ENCODE data around the gene CA9. TPM values are rescaled to one million over a fixed set of nuclear protein-coding genes. Genes with fewer than 3 reads are reported as not detected.

CA9 gene
- total RNA-seq, 1 experiment from 2014 or later, result 1.0 TPM

- TF ChIP-seq ZNF425 (CRISPR knock-in tag; conservative IDR thresholded peaks at IDR 0.05) (no peak), TEAD1 (CRISPR knock-in tag; IDR thresholded peaks at IDR 0.05) (peak; percentile 49; the same call in 1 of the 2 replicates), CDX4 (CRISPR knock-in tag; IDR thresholded peaks at IDR 0.05; ENCODE audit: borderline replicate concordance) (no peak), FOXK1 (CRISPR knock-in tag; IDR thresholded peaks at IDR 0.05) (peak; percentile 32), ZNF219 (CRISPR knock-in tag; IDR thresholded peaks at IDR 0.05; ENCODE audit: borderline replicate concordance) (no peak), ZNF671 (CRISPR knock-in tag; IDR thresholded peaks at IDR 0.05) (no peak), SMAD3 (CRISPR knock-in tag; IDR thresholded peaks at IDR 0.05; ENCODE audit: borderline replicate concordance) (peak; percentile 83; the same call in 1 of the 2 replicates), NFE2L1 (CRISPR knock-in tag; IDR thresholded peaks at IDR 0.05) (0 out of 2 replicates have a peak, but pooled peaks have one; percentile 55), PRRX2 (CRISPR knock-in tag; IDR thresholded peaks at IDR 0.05) (no peak), OVOL2 (CRISPR knock-in tag; IDR thresholded peaks at IDR 0.05; ENCODE audit: borderline replicate concordance) (no peak), FOXP4 (CRISPR knock-in tag; IDR thresholded peaks at IDR 0.05) (0 out of 2 replicates have a peak, but pooled peaks have one; percentile 36), ZNF512 (CRISPR knock-in tag; IDR thresholded peaks at IDR 0.05; ENCODE audit: borderline replicate concordance) (no peak), FOXJ3 (CRISPR knock-in tag; IDR thresholded peaks at IDR 0.05; ENCODE audit: borderline replicate concordance) (no peak), SP1 (CRISPR knock-in tag; conservative IDR thresholded peaks at IDR 0.05) (peak; percentile 78), E2F1 (CRISPR knock-in tag; IDR thresholded peaks at IDR 0.05) (no peak), NFATC4 (CRISPR knock-in tag; IDR thresholded peaks at IDR 0.05) (no peak), ZBTB43 (CRISPR knock-in tag; IDR thresholded peaks at IDR 0.05) (0 out of 2 replicates have a peak, but pooled peaks have one; percentile 40), USF2 (CRISPR knock-in tag; IDR thresholded peaks at IDR 0.05) (no peak; the same call in 1 of the 2 replicates), ZBTB21 (CRISPR knock-in tag; IDR thresholded peaks at IDR 0.05; ENCODE audit: borderline replicate concordance) (no peak; the same call in 1 of the 2 replicates)
- TF ChIP-seq, protein P1, sequence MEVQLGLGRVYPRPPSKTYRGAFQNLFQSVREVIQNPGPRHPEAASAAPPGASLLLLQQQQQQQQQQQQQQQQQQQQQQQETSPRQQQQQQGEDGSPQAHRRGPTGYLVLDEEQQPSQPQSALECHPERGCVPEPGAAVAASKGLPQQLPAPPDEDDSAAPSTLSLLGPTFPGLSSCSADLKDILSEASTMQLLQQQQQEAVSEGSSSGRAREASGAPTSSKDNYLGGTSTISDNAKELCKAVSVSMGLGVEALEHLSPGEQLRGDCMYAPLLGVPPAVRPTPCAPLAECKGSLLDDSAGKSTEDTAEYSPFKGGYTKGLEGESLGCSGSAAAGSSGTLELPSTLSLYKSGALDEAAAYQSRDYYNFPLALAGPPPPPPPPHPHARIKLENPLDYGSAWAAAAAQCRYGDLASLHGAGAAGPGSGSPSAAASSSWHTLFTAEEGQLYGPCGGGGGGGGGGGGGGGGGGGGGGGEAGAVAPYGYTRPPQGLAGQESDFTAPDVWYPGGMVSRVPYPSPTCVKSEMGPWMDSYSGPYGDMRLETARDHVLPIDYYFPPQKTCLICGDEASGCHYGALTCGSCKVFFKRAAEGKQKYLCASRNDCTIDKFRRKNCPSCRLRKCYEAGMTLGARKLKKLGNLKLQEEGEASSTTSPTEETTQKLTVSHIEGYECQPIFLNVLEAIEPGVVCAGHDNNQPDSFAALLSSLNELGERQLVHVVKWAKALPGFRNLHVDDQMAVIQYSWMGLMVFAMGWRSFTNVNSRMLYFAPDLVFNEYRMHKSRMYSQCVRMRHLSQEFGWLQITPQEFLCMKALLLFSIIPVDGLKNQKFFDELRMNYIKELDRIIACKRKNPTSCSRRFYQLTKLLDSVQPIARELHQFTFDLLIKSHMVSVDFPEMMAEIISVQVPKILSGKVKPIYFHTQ (CRISPR knock-in tag; IDR thresholded peaks at IDR 0.05), result no peak
- TF ChIP-seq, protein P2, sequence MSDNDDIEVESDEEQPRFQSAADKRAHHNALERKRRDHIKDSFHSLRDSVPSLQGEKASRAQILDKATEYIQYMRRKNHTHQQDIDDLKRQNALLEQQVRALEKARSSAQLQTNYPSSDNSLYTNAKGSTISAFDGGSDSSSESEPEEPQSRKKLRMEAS (CRISPR knock-in tag; IDR thresholded peaks at IDR 0.05), result peak; percentile 61; the same call in 1 of the 2 replicates
- TF ChIP-seq, protein P3, sequence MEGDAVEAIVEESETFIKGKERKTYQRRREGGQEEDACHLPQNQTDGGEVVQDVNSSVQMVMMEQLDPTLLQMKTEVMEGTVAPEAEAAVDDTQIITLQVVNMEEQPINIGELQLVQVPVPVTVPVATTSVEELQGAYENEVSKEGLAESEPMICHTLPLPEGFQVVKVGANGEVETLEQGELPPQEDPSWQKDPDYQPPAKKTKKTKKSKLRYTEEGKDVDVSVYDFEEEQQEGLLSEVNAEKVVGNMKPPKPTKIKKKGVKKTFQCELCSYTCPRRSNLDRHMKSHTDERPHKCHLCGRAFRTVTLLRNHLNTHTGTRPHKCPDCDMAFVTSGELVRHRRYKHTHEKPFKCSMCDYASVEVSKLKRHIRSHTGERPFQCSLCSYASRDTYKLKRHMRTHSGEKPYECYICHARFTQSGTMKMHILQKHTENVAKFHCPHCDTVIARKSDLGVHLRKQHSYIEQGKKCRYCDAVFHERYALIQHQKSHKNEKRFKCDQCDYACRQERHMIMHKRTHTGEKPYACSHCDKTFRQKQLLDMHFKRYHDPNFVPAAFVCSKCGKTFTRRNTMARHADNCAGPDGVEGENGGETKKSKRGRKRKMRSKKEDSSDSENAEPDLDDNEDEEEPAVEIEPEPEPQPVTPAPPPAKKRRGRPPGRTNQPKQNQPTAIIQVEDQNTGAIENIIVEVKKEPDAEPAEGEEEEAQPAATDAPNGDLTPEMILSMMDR (IDR thresholded peaks at IDR 0.05), result no peak
These were observed 16.0 kb downstream of the CA9 start, which contains the start of gene TPM2 (continued) for GRCh38 chr9:35689542-35690293.

Data from WTC11 (cell line).